Activated naive CD8-positive, alpha-beta T cell (primary cell): Measurements from ENCODE around the gene SLC13A5.
"Not testable (repeated sequence)": the region's sequence is repeated elsewhere in the genome, so short reads cannot be mapped to it uniquely, and the experiment has no call there.

ENCODE experiments used
- H3K27ac Mint-ChIP-seq: one replicate; pipeline ENCODE4 v1.8.0; 2021; ENCODE audit warnings: mixed read lengths
- H3K27me3 Mint-ChIP-seq: one replicate; pipeline ENCODE4 v1.8.0; 2021; ENCODE audit warnings: mixed read lengths
- H3K36me3 Mint-ChIP-seq: one replicate; pipeline ENCODE4 v1.8.0; 2021; ENCODE audit warnings: mixed read lengths
- H3K4me1 Mint-ChIP-seq: one replicate; pipeline ENCODE4 v1.8.0; 2021; ENCODE audit warnings: low read depth, mixed read lengths
- H3K4me3 Mint-ChIP-seq: one replicate; pipeline ENCODE4 v1.8.0; 2021; ENCODE audit warnings: mild to moderate bottlenecking, mixed read lengths
- H3K9me3 Mint-ChIP-seq: one replicate; pipeline ENCODE4 v1.8.0; 2021; ENCODE audit warnings: low read depth, mixed read lengths

The SLC13A5 gene

GRCh38 chr17:6668727-6669425 lies 44.3 kb downstream of the SLC13A5 start:
- Mint-ChIP-seq H3K4me1 (peaks cover 11% of the 10 kb centered on the region), H3K9me3 (no peaks in the 10 kb centered on the region), H3K36me3 (peaks cover 6% of the 10 kb centered on the region), H3K27ac (no peak overlapping the region), H3K4me3 (no peak overlapping the region), H3K27me3 (no peaks in the 10 kb centered on the region)

- H3K9me3 Mint-ChIP-seq = no peaks in the 10 kb centered on the region
- peaks cover 6% of the 10 kb centered on the region for H3K36me3 Mint-ChIP-seq
- peaks cover 11% of the 10 kb centered on the region for H3K4me1 Mint-ChIP-seq
- no peaks in the 10 kb centered on the region for H3K27me3 Mint-ChIP-seq
- no peak overlapping the region for H3K4me3 Mint-ChIP-seq
- H3K27ac Mint-ChIP-seq = no peak overlapping the region
Measured at GRCh38 chr17:6668219-6668618, 45.0 kb downstream of the SLC13A5 start.

DNA sequence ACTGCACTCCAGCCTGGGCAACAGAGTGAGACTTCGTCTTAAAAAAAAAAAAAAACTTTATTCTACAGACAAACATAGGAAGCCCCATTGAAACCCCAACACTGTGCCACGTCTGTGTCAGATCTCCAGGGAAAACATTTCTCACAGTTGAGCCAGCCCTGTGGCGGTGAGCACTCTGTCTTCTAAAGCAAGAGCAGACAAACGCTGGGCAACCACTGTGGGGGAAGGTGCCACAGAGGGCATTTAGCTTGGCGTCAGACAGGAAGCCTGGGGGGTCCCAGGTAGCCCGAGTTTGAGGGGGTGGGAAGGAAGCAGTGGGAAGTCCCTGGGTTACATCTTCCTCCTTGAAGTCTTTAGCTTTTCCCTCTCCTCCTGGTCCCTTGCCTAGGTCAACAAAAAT lies 45.7 kb downstream of the SLC13A5 start:
- peaks cover 11% of the 10 kb centered on the region for H3K4me1 Mint-ChIP-seq
- H3K4me3 Mint-ChIP-seq = no peak overlapping the region
- H3K27me3 Mint-ChIP-seq = no peaks in the 10 kb centered on the region
- H3K9me3 Mint-ChIP-seq = no peaks in the 10 kb centered on the region
- H3K36me3 Mint-ChIP-seq = peaks cover 6% of the 10 kb centered on the region
- H3K27ac Mint-ChIP-seq = no peak overlapping the region

GRCh38 chr17:6666557-6666956 lies 46.6 kb downstream of the SLC13A5 start:
- H3K27ac Mint-ChIP-seq = no peak overlapping the region
- H3K9me3 Mint-ChIP-seq = no peaks in the 10 kb centered on the region
- H3K4me1 Mint-ChIP-seq = peaks cover 12% of the 10 kb centered on the region
- no peaks in the 10 kb centered on the region for H3K27me3 Mint-ChIP-seq
- H3K36me3 Mint-ChIP-seq = peaks cover 6% of the 10 kb centered on the region
- no peak overlapping the region for H3K4me3 Mint-ChIP-seq

GRCh38 chr17:6666077-6666521 lies 47.1 kb downstream of the SLC13A5 start:
- H3K27ac Mint-ChIP-seq = no peak overlapping the region
- peaks cover 16% of the 10 kb centered on the region for H3K4me1 Mint-ChIP-seq
- H3K9me3 Mint-ChIP-seq = no peaks in the 10 kb centered on the region
- peaks cover 6% of the 10 kb centered on the region for H3K36me3 Mint-ChIP-seq
- no peak overlapping the region for H3K4me3 Mint-ChIP-seq
- H3K27me3 Mint-ChIP-seq = no peaks in the 10 kb centered on the region

DNA sequence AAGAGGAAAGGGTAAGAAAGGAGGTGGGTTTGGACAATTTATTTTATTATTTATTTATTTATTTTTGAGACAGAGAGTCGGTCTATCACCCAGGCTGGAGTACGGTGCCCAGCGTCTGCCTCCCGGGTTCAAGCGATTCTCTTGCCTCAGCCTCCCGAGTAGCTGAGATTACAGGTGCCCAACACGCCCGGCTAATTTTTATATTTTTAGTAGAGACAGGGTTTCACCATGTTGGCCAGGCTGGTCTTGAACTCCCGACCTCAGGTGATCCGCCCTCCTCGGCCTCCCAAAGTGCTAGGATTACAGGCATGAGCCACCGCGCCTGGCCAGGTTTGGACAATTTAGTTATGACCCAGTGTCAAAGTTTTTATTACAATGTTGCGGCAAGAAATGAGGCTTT lies 50.0 kb downstream of the SLC13A5 start:
- H3K9me3 Mint-ChIP-seq, H3K27me3 Mint-ChIP-seq, H3K4me3 Mint-ChIP-seq, H3K36me3 Mint-ChIP-seq, H3K27ac Mint-ChIP-seq: not testable (repeated sequence)
- peaks cover 28% of the 10 kb centered on the region for H3K4me1 Mint-ChIP-seq

GRCh38 chr17:6661464-6661848 lies 51.7 kb downstream of the SLC13A5 start:
- Mint-ChIP-seq H3K9me3 (no peaks in the 10 kb centered on the region), H3K27ac (no peak overlapping the region), H3K4me1 (peaks cover 28% of the 10 kb centered on the region), H3K27me3 (no peaks in the 10 kb centered on the region), H3K36me3 (no peaks in the 10 kb centered on the region), H3K4me3 (no peak overlapping the region)

DNA sequence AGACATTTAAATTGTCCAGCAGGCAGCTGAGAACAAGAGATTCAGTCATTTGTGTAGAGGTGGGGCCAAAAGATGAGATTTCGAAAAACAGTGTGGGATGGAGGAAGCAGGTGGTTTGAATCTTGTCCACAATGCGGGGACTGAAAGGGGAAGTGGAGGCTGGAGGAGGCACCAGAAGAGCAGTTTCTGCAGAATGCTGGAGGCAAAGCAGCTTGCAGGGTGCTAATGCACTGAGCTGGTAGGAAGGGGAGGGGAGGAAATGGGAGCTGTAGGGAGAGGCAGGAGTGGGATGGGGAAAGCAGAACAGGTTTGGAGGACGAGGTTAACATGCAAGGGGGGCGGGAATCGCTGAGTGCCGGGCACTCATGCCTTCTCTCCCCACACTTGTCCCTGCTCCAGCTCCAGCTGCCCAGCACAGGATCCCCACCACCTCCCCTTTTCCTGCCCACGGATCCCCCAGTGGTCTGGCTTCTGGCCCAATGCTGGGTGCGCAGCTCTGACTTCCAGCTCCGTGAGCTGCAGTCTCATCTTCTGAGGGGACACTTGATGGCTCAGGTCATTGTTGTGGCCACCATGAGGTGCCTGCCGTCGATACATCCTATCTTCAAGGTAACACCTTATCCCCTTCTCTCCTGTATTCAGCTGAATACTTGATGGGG lies 52.2 kb downstream of the SLC13A5 start:
- Mint-ChIP-seq H3K27me3 (no peaks in the 10 kb centered on the region), H3K9me3 (no peaks in the 10 kb centered on the region), H3K4me3 (peak overlapping the region; percentile 14), H3K27ac (no peak overlapping the region), H3K36me3 (no peaks in the 10 kb centered on the region), H3K4me1 (peaks cover 30% of the 10 kb centered on the region)

- H3K4me1 Mint-ChIP-seq = peaks cover 37% of the 10 kb centered on the region
- H3K36me3 Mint-ChIP-seq = no peaks in the 10 kb centered on the region
- no peaks in the 10 kb centered on the region for H3K9me3 Mint-ChIP-seq
- H3K27me3 Mint-ChIP-seq = no peaks in the 10 kb centered on the region
- no peak overlapping the region for H3K27ac Mint-ChIP-seq
- no peak overlapping the region for H3K4me3 Mint-ChIP-seq
Measured at GRCh38 chr17:6660101-6660500, 53.1 kb downstream of the SLC13A5 start.

- Mint-ChIP-seq H3K4me3 (peak overlapping the region; percentile 47), H3K4me1 (peaks cover 43% of the 10 kb centered on the region)
- H3K9me3 Mint-ChIP-seq, H3K36me3 Mint-ChIP-seq, H3K27ac Mint-ChIP-seq, H3K27me3 Mint-ChIP-seq: not testable (repeated sequence)
Measured at GRCh38 chr17:6658411-6658810, 54.8 kb downstream of the SLC13A5 start.

GRCh38 chr17:6657633-6658287 lies 55.4 kb downstream of the SLC13A5 start:
- Mint-ChIP-seq H3K27me3 (no peaks in the 10 kb centered on the region), H3K4me3 (peak overlapping the region; percentile 87), H3K9me3 (no peaks in the 10 kb centered on the region), H3K36me3 (peaks cover 3% of the 10 kb centered on the region), H3K27ac (peak overlapping the region; percentile 76), H3K4me1 (peaks cover 49% of the 10 kb centered on the region)

DNA sequence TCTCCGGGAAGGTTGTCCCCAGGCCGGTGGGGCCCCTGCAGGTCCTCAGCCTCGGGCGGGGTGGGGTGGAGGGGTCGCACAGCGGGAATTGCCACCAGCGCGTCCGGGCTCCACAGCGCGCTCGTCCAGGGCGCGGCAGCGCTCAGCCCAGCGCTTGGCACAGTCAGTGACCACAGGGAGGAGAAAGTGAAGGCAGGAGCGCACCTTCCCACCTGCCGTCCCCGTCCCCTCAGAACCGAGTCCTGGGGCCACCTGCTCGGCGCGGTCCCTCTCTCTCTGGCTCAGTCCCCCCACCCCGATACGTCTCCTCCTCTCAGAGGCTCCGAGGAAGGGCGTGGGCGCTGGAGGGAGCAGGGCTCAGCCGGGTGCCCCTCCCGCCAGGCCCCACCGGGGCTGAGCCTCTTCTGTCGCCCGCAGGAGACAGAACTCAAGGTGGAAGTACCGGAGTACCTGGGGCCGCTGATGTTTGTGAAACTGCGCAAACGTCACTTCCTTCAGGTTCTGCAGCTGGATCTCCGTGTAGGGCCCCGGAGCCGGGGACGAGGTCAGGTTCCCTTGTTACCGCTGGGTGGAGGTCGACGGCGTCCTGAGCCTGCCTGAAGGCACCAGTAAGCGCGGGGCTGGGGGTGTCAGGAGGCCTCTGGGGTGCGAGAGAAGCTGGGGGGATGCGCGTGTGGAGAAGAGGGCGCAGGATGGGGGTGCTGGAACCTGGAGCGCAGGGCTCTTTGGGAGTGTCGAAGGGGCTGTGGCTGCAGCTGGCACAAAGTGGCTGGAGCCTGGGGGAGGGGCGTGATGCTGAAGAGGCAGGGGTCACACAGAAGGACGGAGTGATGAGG lies 56.2 kb downstream of the SLC13A5 start:
- not testable (repeated sequence) for H3K27ac Mint-ChIP-seq, H3K9me3 Mint-ChIP-seq, H3K27me3 Mint-ChIP-seq, H3K36me3 Mint-ChIP-seq
- peaks cover 55% of the 10 kb centered on the region for H3K4me1 Mint-ChIP-seq
- peak overlapping the region; percentile 87 for H3K4me3 Mint-ChIP-seq

GRCh38 chr17:6655732-6656361 lies 57.3 kb downstream of the SLC13A5 start:
- H3K36me3 Mint-ChIP-seq, H3K27me3 Mint-ChIP-seq, H3K9me3 Mint-ChIP-seq: not testable (repeated sequence)
- H3K4me1 Mint-ChIP-seq = peaks cover 50% of the 10 kb centered on the region
- peak overlapping the region; percentile 86 for H3K4me3 Mint-ChIP-seq
- H3K27ac Mint-ChIP-seq = peak overlapping the region; percentile 22

- Mint-ChIP-seq H3K27ac (peak overlapping the region; percentile 22), H3K9me3 (no peaks in the 10 kb centered on the region), H3K36me3 (peaks cover 3% of the 10 kb centered on the region), H3K4me1 (peaks cover 48% of the 10 kb centered on the region), H3K27me3 (no peaks in the 10 kb centered on the region), H3K4me3 (peak overlapping the region; percentile 74)
Measured at GRCh38 chr17:6654841-6655731, 58.1 kb downstream of the SLC13A5 start.
